Stimulated activated CD8-positive, alpha-beta memory T cell treated with anti-CD3 and anti-CD28 coated beads, Interleukin-15, amount 100 ng/mL, for 48 hours (primary cell): Measurements from ENCODE around the gene PAX7.

Source experiments
- DNase-seq, 2 donors: peaks; one replicate each; pipeline ENCODE4 v3.0.0-alpha.2; 2020; ENCODE audit warnings: low read depth in 2 of 2

The PAX7 gene

GRCh38 chr1:18618546-18619466, 11.8 kb upstream of the PAX7 start:
- no peak for DNase-seq

- DNase-seq = no peak
Observed at GRCh38 chr1:18619467-18619835, 11.2 kb upstream of the PAX7 start.

GRCh38 chr1:18628511-18628910, 2.1 kb upstream of the PAX7 start:
- no peak for DNase-seq

- DNase-seq = no peak
Observed at GRCh38 chr1:18629659-18630510, 761 bp upstream of the PAX7 start.

GRCh38 chr1:18631496-18632217, 1.0 kb downstream of the PAX7 start:
- DNase-seq = no peak

- DNase-seq = no peak
Observed at GRCh38 chr1:18632218-18632588, 1.6 kb downstream of the PAX7 start.

- no peak for DNase-seq
Observed at GRCh38 chr1:18632783-18633421, 2.3 kb downstream of the PAX7 start.

- DNase-seq = no peak
Observed at GRCh38 chr1:18633422-18634155, 2.9 kb downstream of the PAX7 start.

- DNase-seq = no peak
Observed at GRCh38 chr1:18634276-18634675, 3.6 kb downstream of the PAX7 start.

- no peak for DNase-seq
Observed at GRCh38 chr1:18635070-18635577, 4.5 kb downstream of the PAX7 start.

- no peak for DNase-seq
Observed at GRCh38 chr1:18635891-18636595, 5.4 kb downstream of the PAX7 start.

- DNase-seq = no peak
Observed at GRCh38 chr1:18636596-18637508, 6.2 kb downstream of the PAX7 start.

- DNase-seq = no peak
Observed at GRCh38 chr1:18637511-18637960, 6.9 kb downstream of the PAX7 start.

- DNase-seq = no peak
Observed at GRCh38 chr1:18637962-18638834, 7.6 kb downstream of the PAX7 start.

- DNase-seq = no peak
Observed at GRCh38 chr1:18638835-18639364, 8.3 kb downstream of the PAX7 start.

GRCh38 chr1:18639368-18640055, 8.9 kb downstream of the PAX7 start:
- no peak for DNase-seq
